GM21529 (cell line): Measurements from ENCODE around the gene MAF.

Source experiments
- ATAC-seq: cut with Tn5 transposase; IDR thresholded peaks from one replicate; pipeline ENCODE4 v1.9.1; 2021; ENCODE audit not compliant: unreplicated experiment

MAF gene

DNA sequence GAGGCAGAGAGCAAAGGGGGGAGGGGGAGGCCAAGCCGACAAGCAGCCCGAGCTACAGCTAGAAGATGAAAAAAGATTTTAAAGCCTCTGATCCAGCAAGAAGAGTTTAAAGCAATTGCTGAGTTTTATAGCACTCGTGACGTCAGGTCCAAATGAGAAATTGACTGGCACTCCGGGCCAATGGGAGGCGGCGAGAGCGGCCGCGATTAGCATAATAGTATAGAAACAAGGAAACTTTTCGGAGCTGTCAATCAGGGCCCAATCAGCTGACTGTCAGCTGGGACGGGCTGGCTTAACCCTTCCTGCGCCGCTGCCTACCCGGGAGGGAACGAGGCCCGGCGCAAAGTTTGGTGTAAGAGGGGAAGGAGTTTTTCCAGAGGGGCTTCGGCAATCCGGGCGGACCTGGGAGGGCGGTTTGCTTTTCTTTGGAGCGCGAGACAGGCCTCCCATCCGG lies at the start of gene MAF:
Gene MAF (minus strand): TSS at position 100 of the 454 bp plus-strand sequence. CDS start 835 bp downstream, outside the sequence.
- ATAC-seq, result no peak

DNA sequence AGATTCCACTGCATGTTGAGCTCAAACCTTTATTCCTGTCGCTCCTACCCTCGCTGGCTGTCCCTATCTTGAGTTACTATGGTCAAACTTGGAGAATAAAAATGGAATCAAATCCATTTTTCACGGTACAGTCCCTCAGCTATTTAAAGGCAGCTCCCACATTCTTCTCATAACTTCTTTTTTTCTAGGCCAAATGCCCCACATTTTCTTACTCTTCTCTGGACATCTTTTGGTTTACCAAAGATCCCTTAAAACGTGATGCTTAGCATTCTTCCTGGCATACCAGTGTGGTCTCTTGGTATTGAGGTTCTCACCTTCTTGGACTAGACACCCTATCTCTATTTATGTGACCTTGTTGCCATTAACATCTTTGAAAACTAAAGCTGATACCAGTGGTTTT lies 48.3 kb upstream of the MAF start:
- ATAC-seq, result no peak

DNA sequence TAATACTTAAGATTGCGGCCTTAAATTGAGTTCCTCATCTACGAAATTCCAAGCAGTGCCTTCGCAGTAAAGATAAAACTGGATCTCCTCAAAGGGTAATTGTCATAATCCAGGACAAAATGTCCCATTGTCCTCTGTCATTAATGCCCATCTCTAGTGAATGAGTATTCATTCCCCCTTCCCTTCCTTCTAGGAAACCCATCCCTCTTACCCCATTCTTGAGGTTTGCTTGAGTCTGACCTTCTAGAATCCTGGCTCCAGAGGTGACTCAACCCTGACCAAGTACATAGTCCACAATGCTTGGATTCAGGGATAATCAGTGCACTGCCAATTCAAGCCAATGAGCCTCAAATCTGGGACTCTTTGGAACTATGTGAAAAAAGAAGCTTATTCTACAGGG lies 47.0 kb upstream of the MAF start:
- ATAC-seq, result no peak

DNA sequence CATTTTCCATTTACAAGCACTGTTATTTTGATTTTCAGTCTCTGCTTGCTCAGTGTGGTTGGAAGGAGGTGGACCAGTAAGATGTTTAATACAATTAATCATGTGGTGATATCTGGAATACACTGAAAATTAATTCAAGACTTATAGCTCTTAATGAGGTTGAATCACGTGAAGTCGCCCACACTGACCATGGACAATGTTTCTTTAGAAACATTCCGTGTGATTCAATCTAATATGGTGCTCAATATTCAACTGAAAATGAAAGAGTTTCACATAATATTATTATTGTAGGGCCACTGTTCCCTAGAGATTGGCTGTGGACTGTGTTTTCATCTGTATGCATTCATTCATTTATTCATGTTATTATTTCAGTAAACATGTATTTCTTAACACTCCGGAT lies 45.2 kb upstream of the MAF start:
- ATAC-seq, result no peak

DNA sequence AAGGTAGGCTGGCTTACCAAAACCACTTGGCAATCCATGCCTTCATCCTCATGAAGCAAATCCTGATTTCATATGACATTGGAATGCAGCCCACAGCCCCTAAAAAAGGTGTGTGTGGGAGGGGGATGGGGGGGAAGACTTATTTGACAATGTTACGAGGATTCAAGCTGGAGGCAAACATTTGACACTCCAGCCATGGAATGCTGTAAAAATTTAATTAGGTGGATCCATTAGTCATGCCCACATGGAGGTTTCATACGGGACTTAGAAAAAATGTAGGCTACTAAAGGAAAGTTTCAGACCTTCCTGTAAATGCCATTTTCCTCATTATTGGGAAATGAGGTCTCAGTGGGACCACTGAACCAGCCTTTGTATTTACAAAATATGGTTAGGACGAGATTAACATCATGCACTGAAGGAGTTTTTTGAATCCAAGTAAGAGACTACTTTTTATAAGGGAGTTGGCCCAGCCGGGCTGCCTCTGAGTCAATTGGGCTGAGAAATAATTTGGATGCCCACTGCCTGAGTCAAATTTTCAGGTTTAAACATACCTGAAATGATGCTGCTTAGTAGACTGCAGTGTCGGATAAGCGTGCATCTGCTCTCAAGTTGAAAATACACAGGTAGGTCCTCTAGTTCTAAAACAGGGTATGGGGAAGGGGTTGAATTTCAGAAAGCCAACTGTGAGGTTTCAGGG lies 44.6 kb upstream of the MAF start:
- ATAC-seq, result no peak

DNA sequence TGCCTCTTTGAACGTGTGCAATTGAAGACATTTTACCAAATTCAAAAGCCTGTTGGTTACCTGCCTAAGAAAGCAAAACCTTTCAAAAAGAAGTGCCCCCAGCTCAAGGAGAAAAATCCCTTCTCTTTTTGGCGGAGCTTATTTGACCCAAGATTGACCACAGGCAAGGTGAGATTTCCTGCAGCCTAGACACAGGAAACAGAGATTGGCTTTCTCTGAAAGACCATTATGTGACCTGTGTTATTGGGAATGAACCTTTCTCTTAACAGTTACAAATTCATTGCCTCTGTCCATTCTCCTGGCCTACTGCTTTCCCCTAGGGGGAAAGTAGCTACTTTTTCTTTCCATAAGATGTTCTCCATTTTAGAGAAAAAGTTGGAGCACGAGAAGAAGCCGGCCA lies 42.1 kb upstream of the MAF start:
- no peak for ATAC-seq

DNA sequence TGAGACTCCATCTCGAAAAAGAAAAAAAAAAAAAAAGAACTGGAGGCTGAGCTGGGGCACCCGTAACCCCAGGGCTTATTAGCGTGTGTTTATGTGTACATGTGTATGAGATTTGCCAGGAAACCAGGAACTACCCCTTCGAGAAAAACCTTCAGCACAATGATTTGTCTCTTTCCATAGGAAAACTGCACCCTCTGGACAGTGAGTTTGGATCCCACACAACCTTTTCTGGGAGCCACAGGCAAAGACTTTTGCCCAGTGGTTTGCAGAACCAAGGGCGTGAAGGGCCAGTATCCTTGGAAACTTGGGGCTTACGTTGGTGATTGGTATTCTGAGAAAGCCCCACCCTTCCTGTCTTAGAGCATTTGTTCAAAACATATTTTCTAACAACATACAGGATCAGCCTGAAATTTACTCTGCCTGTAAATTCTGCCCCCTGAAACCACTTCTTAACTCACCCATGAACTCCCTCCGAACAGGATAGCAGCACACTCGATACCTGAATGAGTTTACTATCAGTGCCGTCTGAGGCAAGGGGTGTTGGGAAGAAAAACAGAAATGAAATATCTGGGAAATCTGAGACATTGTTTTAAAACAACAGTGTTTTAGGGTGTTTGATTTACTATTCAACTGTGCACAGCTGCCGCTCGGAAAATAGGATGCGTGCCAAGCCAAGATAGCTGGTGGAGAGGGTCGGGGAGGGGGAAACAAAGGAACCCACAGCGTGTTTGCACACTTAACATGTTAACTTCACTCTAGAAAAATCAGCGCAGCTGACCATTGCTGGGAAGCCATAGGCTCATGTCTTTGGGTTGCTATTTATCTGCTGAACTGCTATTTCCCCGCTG lies 40.2 kb upstream of the MAF start:
- ATAC-seq, result no peak

DNA sequence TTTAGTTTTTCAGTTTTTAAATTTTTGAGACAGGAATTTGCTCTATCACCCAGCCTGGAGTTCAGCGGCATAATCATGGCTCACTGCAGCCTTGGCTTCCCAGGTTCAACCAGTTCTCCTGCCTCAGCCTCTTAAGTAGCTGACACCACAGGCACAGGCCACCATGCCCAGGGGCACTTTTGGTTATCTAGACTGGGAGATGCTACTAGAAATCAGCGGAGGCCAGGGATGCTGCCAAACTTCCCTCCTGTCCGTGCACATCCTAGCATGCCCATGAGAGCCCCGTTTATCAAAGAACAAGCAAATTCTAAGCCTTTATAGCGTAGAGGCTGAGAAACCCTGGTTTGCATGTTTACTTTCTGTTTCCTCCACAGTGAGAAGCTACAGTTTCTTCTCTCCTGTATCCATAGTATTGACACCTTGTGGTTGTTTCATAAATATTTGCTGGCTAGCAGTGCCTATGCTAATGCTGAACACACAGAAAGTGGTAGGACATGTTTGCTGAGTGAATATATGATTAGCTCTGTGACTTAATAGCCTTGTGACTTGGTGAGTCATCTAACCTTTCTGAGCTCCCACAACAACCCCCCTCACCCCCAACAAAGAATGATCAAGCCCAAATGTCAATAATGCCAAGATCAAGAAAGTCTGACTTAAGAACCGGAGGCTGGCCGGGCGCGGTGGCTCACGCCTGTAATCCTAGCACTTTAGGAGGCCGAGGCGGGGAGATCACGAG lies 39.2 kb upstream of the MAF start:
- ATAC-seq, result no peak

DNA sequence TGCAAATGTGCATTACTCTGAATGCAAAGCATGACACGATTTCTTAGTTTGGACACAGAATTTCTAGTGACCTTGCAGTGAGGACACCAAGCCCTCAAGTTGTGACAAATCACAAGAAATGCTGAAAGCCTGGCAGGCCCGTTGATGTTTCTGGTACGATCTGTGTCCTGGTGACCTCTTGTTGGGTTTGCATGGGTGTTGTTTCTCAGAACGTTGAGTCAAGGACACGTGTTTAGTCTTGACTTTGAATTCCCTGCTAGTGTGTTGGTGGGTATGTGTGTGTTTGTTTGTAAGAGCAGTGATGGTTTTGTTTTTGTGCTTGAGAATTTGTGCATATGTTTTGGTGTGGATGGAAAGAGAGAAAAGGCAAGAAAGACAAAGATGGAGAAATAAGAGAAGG lies 37.8 kb upstream of the MAF start:
- no peak for ATAC-seq

DNA sequence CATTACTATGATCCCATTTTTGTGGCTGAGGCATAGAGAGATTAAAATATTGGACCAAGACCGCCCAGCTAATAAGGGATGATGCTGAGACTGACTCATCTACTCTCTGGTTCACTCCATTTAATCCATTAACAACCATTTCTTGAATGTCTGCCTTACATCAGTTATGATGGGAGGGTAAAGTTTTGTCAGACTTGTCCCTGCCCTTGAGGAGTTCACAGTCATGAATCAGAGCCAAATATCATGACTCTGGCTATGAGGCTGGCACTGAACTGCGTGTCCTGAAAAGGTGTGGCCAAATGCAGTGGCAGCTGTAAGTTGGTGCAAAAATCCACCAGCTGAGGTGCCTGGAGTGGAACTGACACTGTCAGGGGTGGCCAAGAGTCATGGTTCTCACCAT lies 35.0 kb upstream of the MAF start:
- ATAC-seq, result no peak

DNA sequence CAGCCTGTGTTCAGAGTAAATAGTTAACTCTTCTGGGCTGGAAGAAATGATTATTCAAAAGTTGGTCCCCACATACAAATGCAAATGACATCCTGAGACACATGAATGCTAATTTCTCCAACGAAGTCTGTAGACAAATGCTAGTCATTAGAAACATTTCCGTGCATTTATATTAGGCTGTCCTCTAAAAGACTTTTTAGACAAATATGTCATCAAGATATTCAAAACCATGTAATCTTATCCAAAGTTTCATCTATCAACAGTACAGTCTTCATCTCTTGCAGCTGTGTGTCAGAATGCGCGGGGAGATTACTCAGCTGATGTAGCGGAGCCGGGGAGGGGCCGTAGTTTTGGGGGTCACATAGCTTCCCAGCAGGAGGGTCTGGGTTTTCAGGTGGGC lies 33.8 kb upstream of the MAF start:
- no peak for ATAC-seq

DNA sequence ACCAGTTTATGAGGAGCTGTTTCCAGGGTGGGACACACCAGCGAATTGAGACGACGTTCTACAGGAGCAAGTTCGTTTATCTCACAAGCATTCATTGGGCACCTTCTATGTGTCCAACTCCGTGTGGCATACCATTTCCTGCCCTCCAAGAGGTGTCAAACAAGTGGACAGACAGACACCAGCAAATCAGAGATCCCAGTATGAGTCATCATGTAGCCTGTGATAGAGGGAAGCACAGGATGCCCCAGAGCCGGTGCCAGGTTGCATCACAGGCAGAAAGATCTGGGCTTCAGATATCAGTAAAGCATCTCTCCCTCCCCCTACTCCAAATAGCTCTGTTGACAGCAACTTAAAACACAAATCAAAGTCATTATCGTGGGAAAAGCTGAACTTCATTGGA lies 31.8 kb upstream of the MAF start:
- ATAC-seq, result no peak

DNA sequence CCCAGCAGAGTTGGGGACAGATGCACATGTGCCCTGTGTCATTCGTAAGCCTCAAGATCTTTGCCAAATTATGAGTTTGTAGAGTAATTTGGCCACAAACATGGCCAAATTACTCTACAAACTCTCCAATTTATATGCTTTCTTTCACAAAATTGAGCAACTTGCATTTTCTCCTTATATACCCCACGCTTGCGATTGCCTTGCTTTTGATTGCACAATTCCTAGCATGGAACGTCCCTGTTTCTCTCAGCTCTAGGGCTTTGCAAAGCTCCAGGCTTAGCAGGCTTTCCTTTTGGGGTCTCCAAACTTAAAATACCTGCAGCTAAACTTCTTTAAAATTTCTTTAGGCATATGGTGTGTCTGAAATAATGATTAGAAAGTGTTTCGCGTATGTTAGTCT lies 28.5 kb upstream of the MAF start:
- ATAC-seq, result no peak

DNA sequence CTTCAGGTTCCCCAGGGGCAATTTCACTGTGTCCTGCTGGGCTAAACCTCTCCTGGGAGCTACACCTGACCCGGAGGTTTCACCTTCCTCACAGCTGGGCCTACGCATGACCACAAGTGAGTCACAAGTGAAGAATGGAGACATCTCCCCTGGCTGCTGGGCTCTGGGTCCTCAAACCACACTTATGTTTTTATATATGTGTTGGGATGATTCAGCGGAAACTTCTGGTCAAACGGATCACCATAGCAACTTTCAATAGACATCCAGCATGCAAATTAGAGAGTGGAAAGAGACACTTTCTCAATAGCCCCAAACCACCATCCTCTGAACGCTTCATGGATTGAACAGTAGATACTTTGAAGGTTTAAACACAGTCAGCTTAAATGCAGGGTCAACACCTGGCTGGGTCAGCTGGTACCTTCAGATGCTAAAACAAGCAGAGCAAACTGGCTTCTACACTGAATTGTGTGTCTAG lies 28.0 kb upstream of the MAF start:
- peak; percentile 90 for ATAC-seq

DNA sequence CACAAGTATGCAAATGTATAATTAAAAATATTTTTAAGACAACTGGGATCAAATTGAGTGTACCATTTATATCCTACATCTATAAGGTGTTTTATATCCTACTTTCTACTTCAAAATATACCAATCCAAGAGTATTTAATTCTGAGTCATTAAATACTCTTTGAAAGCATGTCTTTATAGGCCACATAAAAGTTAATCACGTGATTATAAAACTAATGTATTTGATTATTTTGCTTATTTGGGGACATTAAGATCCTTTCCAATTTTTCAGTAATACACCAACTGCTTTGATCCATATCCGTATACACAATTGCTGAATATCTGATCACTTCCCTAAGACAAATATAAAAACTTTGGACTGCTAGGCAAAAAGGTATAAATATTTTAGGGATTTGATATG lies 26.6 kb upstream of the MAF start:
- no peak for ATAC-seq

DNA sequence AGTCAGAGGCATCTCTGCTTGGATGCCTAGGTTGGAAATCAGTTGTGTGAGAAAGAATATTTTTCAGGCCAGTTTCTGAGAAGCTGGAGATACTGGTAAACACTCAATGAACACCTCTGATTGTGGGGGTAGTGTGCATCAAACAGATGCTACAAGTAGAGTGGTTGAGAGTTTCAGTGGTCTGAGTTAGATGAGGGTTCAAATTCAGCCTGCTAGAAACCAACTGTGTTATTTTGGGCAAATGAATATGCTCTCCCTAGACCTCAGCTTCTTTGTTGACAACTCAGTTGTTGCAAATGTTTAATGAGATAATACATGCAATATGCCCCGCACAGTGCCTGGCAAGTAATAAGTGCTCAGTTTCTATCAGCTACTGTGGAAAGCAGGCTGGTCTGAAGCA lies 25.2 kb upstream of the MAF start:
- ATAC-seq, result no peak

DNA sequence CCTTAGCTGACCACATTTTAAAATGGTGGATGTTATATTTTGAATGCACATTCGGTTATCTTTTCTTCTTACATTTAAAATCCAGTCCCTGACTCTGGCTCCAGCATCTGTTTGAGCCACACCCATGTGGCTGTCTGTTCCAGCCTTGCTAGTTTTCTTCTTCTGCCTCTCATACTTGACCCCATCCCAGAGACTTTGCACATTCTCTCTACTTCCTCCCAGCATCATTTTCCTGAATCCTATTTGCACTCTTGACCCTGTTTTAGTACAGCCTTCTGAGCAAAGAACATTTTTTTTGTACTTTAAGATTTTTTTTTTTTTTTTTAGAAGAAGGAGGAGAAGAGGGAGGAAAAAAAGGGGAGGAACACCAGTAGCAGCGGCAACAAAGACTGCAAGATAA lies 23.3 kb upstream of the MAF start:
- ATAC-seq, result no peak

DNA sequence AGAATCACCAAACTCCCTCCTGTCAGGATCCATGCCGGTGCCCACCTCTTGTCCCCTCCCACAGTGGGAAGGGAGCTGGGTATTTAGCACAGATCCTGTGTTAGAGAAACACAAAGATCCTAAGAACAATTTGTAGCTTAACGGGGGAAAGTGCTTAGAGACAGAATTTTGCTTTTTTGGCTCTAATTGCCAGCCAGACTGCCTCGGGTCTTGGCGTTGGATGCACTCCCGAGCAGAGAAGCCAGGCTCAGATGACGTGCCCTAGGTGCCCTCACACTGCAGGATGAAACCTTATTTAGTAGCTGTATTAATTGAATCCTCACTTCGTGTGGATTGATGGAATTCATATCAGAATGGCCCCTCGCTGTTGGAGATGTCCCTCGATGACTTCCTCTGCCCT lies 22.5 kb upstream of the MAF start:
- ATAC-seq, result no peak

DNA sequence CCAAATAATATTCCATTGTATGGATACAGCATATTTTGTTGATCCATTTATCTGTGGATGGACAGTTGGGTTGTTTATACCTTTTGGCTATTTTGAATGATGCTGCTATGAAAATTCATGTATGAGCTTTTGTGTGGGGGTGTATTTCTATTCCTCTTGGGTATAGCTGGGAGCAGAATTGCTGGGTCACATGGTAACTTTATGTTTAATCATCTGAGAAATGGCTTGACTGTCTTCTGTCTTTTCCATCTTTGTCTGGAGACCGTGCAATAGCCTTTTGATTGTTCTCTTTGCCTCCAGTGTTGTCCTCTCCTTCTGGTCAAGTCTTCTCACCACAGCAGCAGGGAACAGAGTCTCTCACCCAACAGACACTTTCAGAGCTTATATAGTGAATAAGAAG lies 20.5 kb upstream of the MAF start:
- ATAC-seq, result no peak

DNA sequence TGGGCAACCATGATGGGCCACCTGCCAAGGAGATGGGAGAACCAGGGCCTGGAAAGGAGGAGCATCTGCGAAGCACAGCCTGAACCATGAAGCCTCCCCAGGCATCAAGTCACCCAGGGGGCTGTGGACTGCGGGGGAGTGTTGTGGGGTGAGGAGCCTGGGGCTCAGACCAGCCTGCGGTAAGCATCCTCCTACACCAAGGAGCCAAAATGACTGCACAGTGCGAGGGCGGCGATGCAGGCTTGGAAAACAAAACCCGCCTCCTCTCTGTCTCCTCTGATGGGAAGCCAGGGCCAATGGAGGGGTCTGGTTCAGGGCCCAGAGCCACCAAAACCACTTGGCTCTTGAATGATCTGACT lies 18.1 kb upstream of the MAF start:
- ATAC-seq, result no peak

DNA sequence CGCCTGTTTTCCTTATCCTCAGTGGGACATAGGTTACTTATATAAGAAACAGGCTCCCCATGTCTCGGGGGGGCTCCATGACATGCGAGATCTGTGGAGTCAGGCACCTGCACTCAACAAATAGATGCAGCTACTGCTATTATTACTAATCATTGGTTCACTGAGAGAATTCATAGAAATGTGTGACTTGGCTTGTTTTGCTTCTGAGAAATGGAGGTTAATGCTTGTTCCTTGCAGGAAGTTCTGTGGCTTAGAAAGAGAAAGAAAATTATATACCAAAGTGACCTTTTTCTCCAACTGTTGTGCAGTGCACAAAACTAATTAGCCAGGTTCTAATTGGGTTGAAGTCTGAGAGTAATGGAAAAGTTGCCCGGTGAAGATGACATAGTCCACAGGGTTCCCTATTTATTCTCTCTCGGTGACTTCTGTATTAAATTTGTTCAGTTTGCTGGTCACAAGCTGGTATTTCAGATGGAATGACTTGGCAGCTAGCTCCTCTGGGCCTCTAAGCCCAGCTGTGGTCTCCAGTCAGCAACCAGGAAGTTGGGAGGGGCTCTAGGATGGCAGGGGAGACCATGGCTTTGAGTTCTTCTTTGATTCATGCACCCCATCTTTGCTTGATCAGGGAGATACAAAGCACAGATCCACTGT lies 17.6 kb upstream of the MAF start:
- no peak for ATAC-seq
